Sigmoid colon (tissue), 4 donors: ENCODE measurements around the gene FYN.
"Not testable (repeated sequence)": the region's sequence is repeated elsewhere in the genome, so short reads cannot be mapped to it uniquely, and the experiment has no call there.

Experiments
- CTCF ChIP-seq, 4 experiments: fragments of 450-650 bp in 3 of 4; fragments of 200-600 bp in 1 of 4; IDR thresholded peaks; one replicate each; pipeline ENCODE4 v1.5.1; 2016 to 2019; ENCODE audit warnings: antibody characterized with exemption in 4 of 4, mild to moderate bottlenecking in 3 of 4, moderate library complexity in 2 of 4
- EP300 ChIP-seq, 4 donors: sonication (generic); formaldehyde crosslinking; IDR thresholded peaks; one replicate each; pipeline ENCODE4 v1.6.1; 2017; ENCODE audit warnings: antibody characterized with exemption in 4 of 4
- POLR2A ChIP-seq, 2 donors: fragments of 450-650 bp; IDR thresholded peaks; one replicate each; pipeline ENCODE4 v1.6.1; 2016; ENCODE audit warnings: antibody characterized with exemption in 2 of 2, mild to moderate bottlenecking in 2 of 2, moderate library complexity in 2 of 2
- POLR2AphosphoS5 ChIP-seq, 4 donors: sonication (generic); formaldehyde crosslinking; IDR thresholded peaks; one replicate each; pipeline ENCODE4 v1.6.1; 2017; ENCODE audit warnings: antibody characterized with exemption in 4 of 4

GRCh38 chr6:111886793-111887192 is 13.5 kb upstream of the FYN start:
- not testable (repeated sequence) for TF ChIP-seq POLR2AphosphoS5, POLR2A, CTCF, EP300 (IDR thresholded peaks at IDR 0.05)
